Nephron progenitor cell (in vitro differentiated cells): ENCODE results near the gene SPSB3.

Experiments
- DNase-seq: peaks from one replicate; pipeline ENCODE4 v3.0.0; 2021
- H3K27ac Mint-ChIP-seq: 2 replicates; pipeline ENCODE4 v1.8.0; 2021; ENCODE audit warnings: mild to moderate bottlenecking, moderate library complexity, mixed read lengths
- H3K27me3 Mint-ChIP-seq: 2 replicates; pipeline ENCODE4 v1.8.0; 2021; ENCODE audit warnings: mild to moderate bottlenecking, low read depth, mixed read lengths; ENCODE audit not compliant: poor library complexity
- H3K36me3 Mint-ChIP-seq: 2 replicates; pipeline ENCODE4 v1.8.0; 2021; ENCODE audit warnings: low read depth, mixed read lengths
- H3K4me1 Mint-ChIP-seq: 2 replicates; pipeline ENCODE4 v1.8.0; 2021; ENCODE audit warnings: mixed read lengths
- H3K4me3 Mint-ChIP-seq: 2 replicates; pipeline ENCODE4 v1.8.0; 2021; ENCODE audit warnings: mild to moderate bottlenecking, moderate library complexity, mixed read lengths
- H3K9me3 Mint-ChIP-seq: 2 replicates; pipeline ENCODE4 v1.8.0; 2021; ENCODE audit warnings: mild to moderate bottlenecking, moderate library complexity, mixed read lengths
- TF ChIP-seq, protein P1 (sequence below): fragments of 200-600 bp; sonication (generic); IDR thresholded peaks from 2 replicates; pipeline ENCODE4 v1.5.0; 2021; ENCODE audit warnings: antibody characterized with exemption

Gene SPSB3

DNA sequence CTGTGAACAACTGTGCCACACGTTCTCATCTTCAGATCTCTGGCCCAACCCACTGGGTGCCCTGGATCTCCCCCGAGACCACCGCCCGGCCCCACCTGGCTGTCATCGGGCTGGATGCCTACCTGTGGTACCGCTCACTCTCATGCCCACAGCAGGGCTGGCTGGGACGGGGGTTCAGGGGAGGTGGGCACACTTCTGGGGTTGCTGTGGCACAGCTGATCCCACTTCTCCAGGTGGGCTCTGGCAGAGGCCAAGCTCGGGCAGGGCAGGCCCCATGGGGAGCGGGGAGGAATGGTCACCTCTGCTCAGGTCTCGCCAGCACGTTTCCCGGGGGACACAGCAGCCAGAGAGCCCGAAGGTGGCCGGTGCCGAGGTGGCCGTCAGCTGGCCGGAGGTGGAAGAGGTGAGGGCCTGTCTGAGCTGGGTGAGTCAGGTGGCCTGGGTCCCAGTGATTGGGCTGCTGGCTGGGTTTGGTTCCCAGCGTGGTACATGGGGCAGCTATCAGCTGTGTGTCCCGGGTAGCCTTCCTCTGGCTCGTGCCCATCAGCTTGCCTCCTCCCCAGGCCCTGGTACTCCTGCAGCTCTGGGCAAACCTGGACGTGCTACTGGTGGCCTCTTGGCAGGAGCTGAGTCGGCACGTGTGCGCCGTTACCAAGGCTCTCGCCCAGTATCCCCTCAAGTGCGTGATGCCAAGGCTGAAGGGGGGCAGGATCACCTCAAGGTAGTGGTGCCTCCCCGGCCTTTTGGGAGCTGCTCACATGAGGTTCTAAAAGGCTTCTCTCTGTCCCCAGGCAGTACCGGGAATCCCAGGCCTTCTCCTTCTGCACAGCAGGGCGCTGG, 7.1 kb downstream of the SPSB3 start:
- TF ChIP-seq, protein P1, sequence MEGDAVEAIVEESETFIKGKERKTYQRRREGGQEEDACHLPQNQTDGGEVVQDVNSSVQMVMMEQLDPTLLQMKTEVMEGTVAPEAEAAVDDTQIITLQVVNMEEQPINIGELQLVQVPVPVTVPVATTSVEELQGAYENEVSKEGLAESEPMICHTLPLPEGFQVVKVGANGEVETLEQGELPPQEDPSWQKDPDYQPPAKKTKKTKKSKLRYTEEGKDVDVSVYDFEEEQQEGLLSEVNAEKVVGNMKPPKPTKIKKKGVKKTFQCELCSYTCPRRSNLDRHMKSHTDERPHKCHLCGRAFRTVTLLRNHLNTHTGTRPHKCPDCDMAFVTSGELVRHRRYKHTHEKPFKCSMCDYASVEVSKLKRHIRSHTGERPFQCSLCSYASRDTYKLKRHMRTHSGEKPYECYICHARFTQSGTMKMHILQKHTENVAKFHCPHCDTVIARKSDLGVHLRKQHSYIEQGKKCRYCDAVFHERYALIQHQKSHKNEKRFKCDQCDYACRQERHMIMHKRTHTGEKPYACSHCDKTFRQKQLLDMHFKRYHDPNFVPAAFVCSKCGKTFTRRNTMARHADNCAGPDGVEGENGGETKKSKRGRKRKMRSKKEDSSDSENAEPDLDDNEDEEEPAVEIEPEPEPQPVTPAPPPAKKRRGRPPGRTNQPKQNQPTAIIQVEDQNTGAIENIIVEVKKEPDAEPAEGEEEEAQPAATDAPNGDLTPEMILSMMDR = no peak
- H3K27ac Mint-ChIP-seq = no peak overlapping the region
- no peak overlapping the region for H3K4me3 Mint-ChIP-seq
- no peaks in the 10 kb centered on the region for H3K9me3 Mint-ChIP-seq
- peaks cover 13% of the 10 kb centered on the region for H3K4me1 Mint-ChIP-seq
- no peak for DNase-seq
- H3K36me3 Mint-ChIP-seq = no peaks in the 10 kb centered on the region
- no peaks in the 10 kb centered on the region for H3K27me3 Mint-ChIP-seq

DNA sequence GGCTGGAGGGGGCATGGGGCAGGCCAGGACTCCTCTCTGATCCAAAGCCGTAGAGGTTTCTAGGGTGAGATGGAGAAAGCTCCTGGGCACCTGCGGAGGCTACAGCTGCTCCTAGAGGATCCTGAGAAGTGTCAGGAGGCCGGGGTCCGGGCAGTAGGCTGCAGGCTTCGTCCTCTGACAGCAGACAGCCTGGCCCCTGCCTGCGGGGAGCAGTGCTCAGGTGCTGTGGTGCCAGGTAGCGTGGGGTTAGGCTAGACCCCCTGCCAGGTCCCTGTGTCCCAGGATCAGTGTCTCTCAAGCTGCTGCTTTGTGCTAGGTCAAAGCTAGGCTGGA, 8.0 kb downstream of the SPSB3 start:
- H3K4me1 Mint-ChIP-seq = peaks cover 13% of the 10 kb centered on the region
- peak overlapping the region; percentile 96 for H3K4me3 Mint-ChIP-seq
- no peaks in the 10 kb centered on the region for H3K27me3 Mint-ChIP-seq
- no peaks in the 10 kb centered on the region for H3K36me3 Mint-ChIP-seq
- TF ChIP-seq, protein P1 = no peak
- no peak for DNase-seq
- no peak overlapping the region for H3K27ac Mint-ChIP-seq
- no peaks in the 10 kb centered on the region for H3K9me3 Mint-ChIP-seq

DNA sequence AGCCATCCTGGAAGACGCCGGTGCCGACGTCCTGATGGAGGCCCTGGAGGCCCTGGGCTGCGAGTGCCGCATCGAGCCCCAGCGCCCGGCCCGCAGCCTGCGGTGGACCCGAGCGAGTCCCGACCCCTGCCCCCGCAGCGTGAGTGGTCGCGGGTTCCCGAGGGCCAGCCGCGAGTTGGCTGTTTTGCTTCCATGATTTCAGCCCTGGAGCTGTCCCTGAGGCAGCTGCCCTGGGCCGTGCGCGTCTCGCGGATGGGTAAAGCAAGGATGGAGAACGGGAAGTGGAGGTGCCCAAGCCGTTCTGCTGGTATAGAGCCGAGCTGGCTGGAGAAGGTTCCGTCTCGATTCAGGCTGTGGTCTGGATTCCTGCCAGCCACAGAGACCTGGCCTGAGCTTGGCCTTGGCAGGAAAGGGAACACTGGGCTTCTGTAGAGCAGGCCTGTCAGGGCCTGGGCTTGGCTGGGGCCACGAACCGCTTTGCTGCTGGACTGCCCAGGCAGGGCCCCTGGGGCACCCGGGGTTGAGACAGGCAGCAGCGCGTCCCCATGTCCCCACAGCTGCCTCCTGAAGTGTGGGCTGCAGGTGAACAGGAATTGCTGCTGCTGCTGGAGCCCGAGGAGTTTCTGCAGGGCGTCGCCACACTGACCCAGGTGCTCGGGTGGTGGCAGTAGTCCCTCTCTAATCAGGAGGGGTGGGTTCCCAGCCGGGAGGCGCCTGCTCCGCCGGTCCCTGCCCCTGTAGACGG, 8.5 kb downstream of the SPSB3 start:
- peak overlapping the region; percentile 96 for H3K4me3 Mint-ChIP-seq
- no peaks in the 10 kb centered on the region for H3K9me3 Mint-ChIP-seq
- H3K27ac Mint-ChIP-seq = no peak overlapping the region
- TF ChIP-seq, protein P1 = peak; percentile 4
- H3K36me3 Mint-ChIP-seq = no peaks in the 10 kb centered on the region
- no peaks in the 10 kb centered on the region for H3K27me3 Mint-ChIP-seq
- H3K4me1 Mint-ChIP-seq = peaks cover 13% of the 10 kb centered on the region
- no peak for DNase-seq

- TF ChIP-seq, protein P1 = peak; percentile 87
- no peaks in the 10 kb centered on the region for H3K27me3 Mint-ChIP-seq
- H3K36me3 Mint-ChIP-seq = no peaks in the 10 kb centered on the region
- no peaks in the 10 kb centered on the region for H3K9me3 Mint-ChIP-seq
- peak; percentile 93 for DNase-seq
- peak within 1 kb of the TSS; percentile 96 for H3K4me3 Mint-ChIP-seq
- H3K4me1 Mint-ChIP-seq = peaks cover 13% of the 10 kb centered on the region
- peak within 1 kb of the TSS; percentile 43 for H3K27ac Mint-ChIP-seq
Observed at GRCh38 chr16:1772908-1773702, 9.3 kb downstream of the SPSB3 start, which contains the start of gene MRPS34. TSS of gene MRPS34 (minus strand) at chr16:1773134. CDS start at chr16:1773119, 15 bp downstream.

DNA sequence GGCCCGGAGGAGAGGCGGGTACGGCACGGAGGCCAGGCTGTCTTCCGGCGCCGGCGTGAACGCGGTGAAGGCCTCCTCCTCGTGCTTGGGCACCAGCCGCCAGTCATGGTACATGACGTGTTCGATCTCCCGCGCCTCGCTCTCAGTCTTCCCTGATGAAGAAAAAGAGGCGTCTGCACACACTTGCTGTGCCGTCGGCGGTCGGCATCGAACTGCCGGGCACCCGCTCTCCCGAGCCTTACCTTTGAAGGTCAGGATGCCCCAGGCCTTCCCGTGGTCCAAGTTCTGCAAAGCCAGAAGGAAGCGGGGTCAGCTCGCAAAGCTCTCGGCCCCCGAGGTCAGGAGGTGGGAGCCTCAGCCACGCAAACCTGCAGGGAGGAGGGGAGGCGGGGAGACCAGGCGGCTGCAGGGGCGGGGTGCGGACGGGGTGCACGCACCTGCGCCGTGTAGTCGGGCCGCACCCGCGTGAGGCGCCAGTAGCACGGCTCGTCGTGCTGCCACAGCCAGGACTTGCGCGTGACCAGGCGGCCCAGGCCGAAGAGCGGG, 9.9 kb downstream of the SPSB3 start, which contains the start of gene EME2:
EME2 (plus strand) TSS at position 449 of the 546 bp plus-strand sequence. CDS start 418 bp downstream, outside the sequence.
- peak within 1 kb of the TSS; percentile 43 for H3K27ac Mint-ChIP-seq

More for the DNA sequence above, 9.9 kb downstream of the SPSB3 start, which contains the start of gene EME2:
- TF ChIP-seq, protein P1 = no peak
- Mint-ChIP-seq H3K4me1 (peaks cover 13% of the 10 kb centered on the region), H3K4me3 (peak within 1 kb of the TSS; percentile 96), H3K9me3 (no peaks in the 10 kb centered on the region), H3K27me3 (no peaks in the 10 kb centered on the region), H3K36me3 (no peaks in the 10 kb centered on the region)
- peak; percentile 37 for DNase-seq
